Heart right ventricle (tissue), 16 donors: ENCODE results near the gene LRRC73. TPM values are rescaled to one million over a fixed set of nuclear protein-coding genes. Genes with fewer than 3 reads are reported as not detected.
"Not testable (repeated sequence)": the region's sequence is repeated elsewhere in the genome, so short reads cannot be mapped to it uniquely, and the experiment has no call there.

Experiments used
- ATAC-seq, 8 donors: fragments of 200-7000 bp; cut with Tn5 transposase; one replicate each; pipeline ENCODE4 v1.9.1; 2020; ENCODE audit warnings: mild to moderate bottlenecking in 8 of 8, moderate library complexity in 8 of 8, moderate number of reproducible peaks in 1 of 8
- DNase-seq, 2 donors: peaks; one replicate each; pipeline ENCODE4 v3.0.0-alpha.2; 2020
- H3K27ac ChIP-seq, 10 donors: fragments of 200-600 bp; sonication (generic) in 2 of 10; one replicate each; pipeline versions ENCODE4 v1.5.0 to v1.8.0; 2020 to 2022; ENCODE audit warnings: mild to moderate bottlenecking in 3 of 10
- H3K27me3 ChIP-seq, 7 donors: fragments of 200-600 bp; one replicate each; pipeline ENCODE4 v1.8.0; 2021 to 2022; ENCODE audit warnings: mild to moderate bottlenecking in 2 of 7
- H3K36me3 ChIP-seq, 9 donors: fragments of 200-600 bp; sonication (generic) in 1 of 9; one replicate each; pipeline versions ENCODE4 v1.5.0 to v1.8.0; 2020 to 2022; ENCODE audit warnings: mild to moderate bottlenecking in 2 of 9
- H3K4me1 ChIP-seq, 9 donors: fragments of 200-600 bp; sonication (generic) in 1 of 9; one replicate each; pipeline versions ENCODE4 v1.5.0 to v1.8.0; 2020 to 2022; ENCODE audit warnings: mild to moderate bottlenecking in 4 of 9
- H3K4me3 ChIP-seq, 10 donors: fragments of 200-600 bp; sonication (generic) in 2 of 10; one replicate each; pipeline versions ENCODE4 v1.5.0 to v1.8.0; 2020 to 2022; ENCODE audit warnings: mild to moderate bottlenecking in 7 of 10, moderate library complexity in 2 of 10
- H3K9me3 ChIP-seq, 11 donors: fragments of 200-600 bp in 10 of 11; sonication (generic) in 2 of 11; one replicate each; pipeline versions ENCODE4 v1.5.0 to v1.8.0; 2013 to 2022; ENCODE audit warnings: mild to moderate bottlenecking in 2 of 11, control low read depth in 1 of 11, moderate library complexity in 1 of 11
- CTCF ChIP-seq, 9 donors: fragments of 200-600 bp; sonication (generic) in 2 of 9; IDR thresholded peaks; one replicate each; pipeline versions ENCODE4 v1.5.0 to v1.8.0; 2021 to 2022; ENCODE audit warnings: antibody characterized with exemption in 9 of 9, mild to moderate bottlenecking in 5 of 9, moderate library complexity in 1 of 9
- WGBS, 2 donors: extraction: QIAGEN DNeasy Blood & Tissue Kit; methylation state at CpG; one replicate each; pipeline ENCODE4 v1.1.7; 2013; ENCODE audit warnings: inconsistent platforms in 1 of 2; 5-methylcytosine and 5-hydroxymethylcytosine counted together
- intact Hi-C, 10 donors: fragments of 100-400 bp; cut with DNase I; formaldehyde crosslinking; loops; one replicate each; pipeline versions ENCODE4 v1.11.1 to v1.14.2; 2022
- polyA plus RNA-seq, 2 donors: library from polyadenylated mRNA; stranded (reverse); fragments of 200-250 nt; gene quantifications; one replicate each; pipeline ENCODE4 v1.2.3, GENCODE V29; 2013
- total RNA-seq, 10 donors: library from RNA; stranded (reverse); fragmentation: NEBNext Ultra II Directional in 3 of 10; extraction: Animal tissue kit (Norgen Biotek cat#: 25700) in 3 of 10; gene quantifications; one replicate each; pipeline versions ENCODE4 v1.2.1 to v1.2.4, GENCODE V29; 2021 to 2023
- donor health status: Arrhythmogenic right ventricular cardiomyopathy.
- donor health status: ischemic (EF 13 %, LVEDD 7.1; RV severe dilation, severe dysfunction).
- donor health status: healthy with polysubstance abuse.
- donor health status: DM: no; HTN: yes; CAD: no.
- donor health status: DM: no; HTN: no; CAD: no.
- donor health status: ischemic (EF 25% LVEDD 6.9; RV normal size, moderate dysfunction).
- donor health status: ischemic (EF 25% LVEDD 5.7; RV mildly dilated, moderate dysfunction).
- donor health status: healthy.
- donor health status: DM: yes; HTN: yes; CAD: no.
- donor health status: Ischemic cardiomyopathy.
- donor health status: ischemic (EF 35%, LVEDD 5.7; RV mildly dilated, moderate dysfunction).
- donor health status: nonischemic (EF 11% LVEDD 7.7; RV severe dilation, severe dysfunction).
- donor health status: DM: yes; HTN: yes; CAD: no.
- donor health status: PGD.
- donor health status: ischemic (EF 29% LVEDD 5.4; RV normal size, mild dysfunction).
- donor health status: nonischemic (EF 23%, LVEDD 6.1; RV moderate dilation, normal function).

LRRC73 gene
- total and polyA plus RNA-seq, 12 donors: 0.44 to 3.8 (median 1.9) TPM

GRCh38 chr6:43544461-43544860 lies 34.3 kb upstream of the LRRC73 start:
- H3K36me3 ChIP-seq: peaks cover 0 to 100% (median 57%) of the 10 kb centered on the region in 9 donors
- no peak overlapping the region for H3K4me3 ChIP-seq
- no peak for TF ChIP-seq CTCF (IDR thresholded peaks at IDR 0.05)
- H3K9me3 ChIP-seq: no peaks in the 10 kb centered on the region
- H3K27ac ChIP-seq: no peak overlapping the region
- ATAC-seq (no peak), DNase-seq (no peak)
- no peaks in the 10 kb centered on the region for H3K27me3 ChIP-seq
- WGBS, 2 donors: 69 to 70% methylated on average over 4 of the region's 4 CpGs
- intact Hi-C loops: no loop called here
- no peaks in the 10 kb centered on the region for H3K4me1 ChIP-seq

GRCh38 chr6:43541774-43542471 lies 31.8 kb upstream of the LRRC73 start:
- DNase-seq (no peak), ATAC-seq (no peak)
- no peaks in the 10 kb centered on the region for H3K27me3 ChIP-seq
- intact Hi-C loops: no loop called here
- H3K9me3 ChIP-seq: no peaks in the 10 kb centered on the region
- no peaks in the 10 kb centered on the region for H3K4me1 ChIP-seq
- peaks cover 0 to 99% (median 32%) of the 10 kb centered on the region in 9 donors for H3K36me3 ChIP-seq
- WGBS, 2 donors: 94 to 97% methylated on average over 8 of the region's 8 CpGs
- no peak for TF ChIP-seq CTCF (IDR thresholded peaks at IDR 0.05)
- H3K4me3 ChIP-seq: no peak overlapping the region
- H3K27ac ChIP-seq: no peak overlapping the region

- peaks cover 0 to 97% (median 28%) of the 10 kb centered on the region in 9 donors for H3K36me3 ChIP-seq
- intact Hi-C loops: no loop called here
- no peaks in the 10 kb centered on the region for H3K9me3 ChIP-seq
- no peak for DNase-seq
- H3K27ac ChIP-seq: no peak overlapping the region
- WGBS, 2 donors: 95 to 98% methylated on average over 5 of the region's 5 CpGs
- no peak overlapping the region for H3K4me3 ChIP-seq
- no peaks in the 10 kb centered on the region for H3K27me3 ChIP-seq
- ATAC-seq: no peak
- no peak for TF ChIP-seq CTCF (IDR thresholded peaks at IDR 0.05)
- H3K4me1 ChIP-seq: no peaks in the 10 kb centered on the region
Measured at GRCh38 chr6:43540507-43540906, 30.4 kb upstream of the LRRC73 start.

GRCh38 chr6:43539409-43539808 lies 29.3 kb upstream of the LRRC73 start:
- H3K27me3 ChIP-seq, H3K27ac ChIP-seq, ATAC-seq, H3K9me3 ChIP-seq, DNase-seq, H3K4me3 ChIP-seq, intact Hi-C loops, H3K4me1 ChIP-seq: not testable (repeated sequence)
- 96 to 97% methylated on average over 20 of the region's 20 CpGs for WGBS, 2 donors
- H3K36me3 ChIP-seq: peaks cover 0 to 97% (median 17%) of the 10 kb centered on the region in 9 donors

DNA sequence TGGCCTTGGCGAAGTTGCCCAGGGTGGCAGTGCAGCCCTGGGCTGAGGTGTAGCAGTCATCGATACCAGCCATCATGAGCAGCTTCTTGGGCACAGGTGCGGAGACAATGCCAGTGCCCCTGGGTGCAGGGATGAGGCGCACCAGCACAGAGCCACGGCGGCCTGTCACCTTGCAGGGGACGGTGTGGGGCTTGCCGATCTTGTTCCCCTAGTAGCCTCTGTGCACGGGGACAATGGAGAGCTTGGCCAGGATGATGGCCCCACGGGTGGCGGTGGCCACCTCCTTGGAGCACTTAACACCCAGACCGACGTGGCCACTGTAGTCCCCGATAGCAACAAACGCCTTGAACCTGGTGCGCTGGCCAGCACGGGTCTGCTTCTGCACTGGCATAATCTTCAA lies 28.8 kb upstream of the LRRC73 start:
- intact Hi-C loops, ATAC-seq, H3K4me3 ChIP-seq, H3K27ac ChIP-seq, H3K27me3 ChIP-seq, H3K4me1 ChIP-seq, DNase-seq, H3K9me3 ChIP-seq: not testable (repeated sequence)
- WGBS, 2 donors: 96% methylated on average over 14 to 15 of the region's 17 CpGs
- peaks cover 0 to 96% (median 12%) of the 10 kb centered on the region in 9 donors for H3K36me3 ChIP-seq
